Right lobe of liver (tissue), 6 donors: ENCODE results near the gene KRTAP2-2. TPM values are rescaled to one million over a fixed set of nuclear protein-coding genes. Genes with fewer than 3 reads are reported as not detected.

Experiments used
- ATAC-seq, 4 donors: fragments of 200-7000 bp; cut with Tn5 transposase; one replicate each; pipeline ENCODE4 v1.9.1; 2020; ENCODE audit warnings: mild to moderate bottlenecking in 4 of 4, moderate library complexity in 4 of 4
- DNase-seq, 3 donors: peaks; one replicate each; pipeline ENCODE4 v3.0.0-alpha.2; 2020
- H3K27ac ChIP-seq, 3 donors: fragments of 200-600 bp; one replicate each; pipeline ENCODE4 v1.8.0; 2022
- H3K27me3 ChIP-seq, 2 donors: fragments of 200-600 bp; one replicate each; pipeline ENCODE4 v1.8.0; 2022
- H3K36me3 ChIP-seq, 4 donors: fragments of 200-600 bp; sonication (generic) in 1 of 4; one replicate each; pipeline versions ENCODE4 v1.5.1 to v1.8.0; 2017 to 2022; ENCODE audit warnings: control low read depth in 1 of 4
- H3K4me1 ChIP-seq, 4 donors: fragments of 200-600 bp; sonication (generic) in 1 of 4; one replicate each; pipeline versions ENCODE4 v1.5.1 to v1.8.0; 2017 to 2022; ENCODE audit warnings: control low read depth in 1 of 4
- H3K4me3 ChIP-seq, 3 donors: fragments of 200-600 bp; one replicate each; pipeline ENCODE4 v1.8.0; 2022
- H3K9me3 ChIP-seq, 4 donors: fragments of 200-600 bp; sonication (generic) in 1 of 4; one replicate each; pipeline versions ENCODE4 v1.5.1 to v1.8.0; 2017 to 2022; ENCODE audit warnings: control low read depth in 1 of 4
- POLR2A ChIP-seq: fragments of 450-650 bp; IDR thresholded peaks from one replicate; pipeline ENCODE4 v1.6.1; 2017; ENCODE audit warnings: antibody characterized with exemption, mild to moderate bottlenecking
- WGBS: methylation state at CpG from one replicate; pipeline ENCODE4 v1.1.6; 2018; ENCODE audit warnings: low coverage, low lambda C conversion rate; ENCODE audit not compliant: insufficient coverage; ENCODE audit errors: missing lambda C conversion rate; 5-methylcytosine and 5-hydroxymethylcytosine counted together
- intact Hi-C, 2 donors: fragments of 100-400 bp; cut with DNase I; formaldehyde crosslinking; loops; one replicate each; pipeline versions ENCODE4 v1.11.2 to v1.14.1; 2022
- small RNA-seq, 2 experiments: library from RNA; depleted of rRNA; stranded (forward); fragments of <200 nt; gene quantifications; one replicate each; pipeline ENCODE3, GENCODE V24; 2016
- total RNA-seq, 6 experiments: library from RNA; depleted of rRNA in 2 of 6; stranded (reverse); fragments of >200 nt in 2 of 6; fragmentation: NEBNext Ultra II Directional in 3 of 6; extraction: Animal tissue kit (Norgen Biotek cat#: 25700) in 3 of 6; gene quantifications; one replicate each; pipeline versions ENCODE4 v1.1.0 to v1.2.4, GENCODE V29; 2016 to 2023
- TF ChIP-seq, protein P1 (sequence below), 4 donors: fragments of 200-600 bp in 3 of 4; fragments of 450-650 bp in 1 of 4; IDR thresholded peaks; one replicate each; pipeline versions ENCODE4 v1.5.1 to v1.8.0; 2016 to 2022; ENCODE audit warnings: antibody characterized with exemption in 4 of 4, mild to moderate bottlenecking in 2 of 4
- donor health status: DM: no; HTN: yes; CAD: no.
- donor health status: DM: no; HTN: no; CAD: no.
- donor health status: DM: no; HTN: no; CAD: no.
- donor health status: DM: no; HTN: yes; CAD: no.
- donor health status: DM: no; HTN: yes; CAD: no.

The KRTAP2-2 gene
- total RNA-seq, 6 experiments from 2014 or later, result not detected

DNA sequence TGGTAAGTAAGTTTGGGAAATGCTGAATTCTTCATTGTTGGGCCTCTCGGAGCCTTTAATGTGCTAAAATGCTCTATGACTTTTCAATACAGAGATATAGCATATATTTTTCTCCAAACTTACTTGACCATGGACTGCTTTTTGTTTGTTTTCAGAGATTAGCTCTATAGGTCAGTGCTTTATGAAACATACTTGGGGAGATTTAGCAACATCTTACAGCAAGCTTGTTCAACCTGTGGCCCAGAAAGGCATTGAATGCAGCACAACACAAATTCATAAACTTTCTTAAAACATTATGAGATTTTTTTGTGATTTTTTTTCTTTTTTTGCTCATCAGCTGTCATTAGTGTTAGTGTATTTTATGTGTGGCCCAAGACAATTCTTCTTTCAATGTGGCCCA, 45.1 kb downstream of the KRTAP2-2 start:
- TF ChIP-seq, protein P1, sequence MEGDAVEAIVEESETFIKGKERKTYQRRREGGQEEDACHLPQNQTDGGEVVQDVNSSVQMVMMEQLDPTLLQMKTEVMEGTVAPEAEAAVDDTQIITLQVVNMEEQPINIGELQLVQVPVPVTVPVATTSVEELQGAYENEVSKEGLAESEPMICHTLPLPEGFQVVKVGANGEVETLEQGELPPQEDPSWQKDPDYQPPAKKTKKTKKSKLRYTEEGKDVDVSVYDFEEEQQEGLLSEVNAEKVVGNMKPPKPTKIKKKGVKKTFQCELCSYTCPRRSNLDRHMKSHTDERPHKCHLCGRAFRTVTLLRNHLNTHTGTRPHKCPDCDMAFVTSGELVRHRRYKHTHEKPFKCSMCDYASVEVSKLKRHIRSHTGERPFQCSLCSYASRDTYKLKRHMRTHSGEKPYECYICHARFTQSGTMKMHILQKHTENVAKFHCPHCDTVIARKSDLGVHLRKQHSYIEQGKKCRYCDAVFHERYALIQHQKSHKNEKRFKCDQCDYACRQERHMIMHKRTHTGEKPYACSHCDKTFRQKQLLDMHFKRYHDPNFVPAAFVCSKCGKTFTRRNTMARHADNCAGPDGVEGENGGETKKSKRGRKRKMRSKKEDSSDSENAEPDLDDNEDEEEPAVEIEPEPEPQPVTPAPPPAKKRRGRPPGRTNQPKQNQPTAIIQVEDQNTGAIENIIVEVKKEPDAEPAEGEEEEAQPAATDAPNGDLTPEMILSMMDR (IDR thresholded peaks at IDR 0.05), result no peak
- TF ChIP-seq POLR2A, result no peak
- Histone ChIP-seq H3K4me1 (no peaks in the 10 kb centered on the region), H3K27me3 (no peaks in the 10 kb centered on the region), H3K4me3 (no peak overlapping the region), H3K9me3 (no peaks in the 10 kb centered on the region), H3K36me3 (no peaks in the 10 kb centered on the region), H3K27ac (no peak overlapping the region)
- intact Hi-C loops, result no loop called here
- no peak for ATAC-seq
- no peak for DNase-seq
- 70% methylated on average over 1 of the region's 1 CpG for WGBS

GRCh38 chr17:41009301-41009760, 45.7 kb downstream of the KRTAP2-2 start:
- WGBS, result 37% methylated on average over 4 of the region's 4 CpGs
- DNase-seq (no peak), ATAC-seq (no peak)
- no peaks in the 10 kb centered on the region for H3K27me3 ChIP-seq
- no peaks in the 10 kb centered on the region for H3K4me1 ChIP-seq
- intact Hi-C loops, result no loop called here
- H3K9me3 ChIP-seq, result no peaks in the 10 kb centered on the region
- H3K36me3 ChIP-seq, result no peaks in the 10 kb centered on the region
- no peak overlapping the region for H3K4me3 ChIP-seq
- H3K27ac ChIP-seq, result no peak overlapping the region
- TF ChIP-seq, protein P1 (IDR thresholded peaks at IDR 0.05), result no peak
- no peak for TF ChIP-seq POLR2A

- 56% methylated on average over 6 of the region's 8 CpGs for WGBS
- DNase-seq (no peak), ATAC-seq (no peak)
- Histone ChIP-seq H3K36me3 (no peaks in the 10 kb centered on the region), H3K27me3 (no peaks in the 10 kb centered on the region), H3K9me3 (no peaks in the 10 kb centered on the region), H3K4me1 (no peaks in the 10 kb centered on the region), H3K4me3 (no peak within 1 kb of the TSS), H3K27ac (no peak within 1 kb of the TSS)
- TF ChIP-seq, protein P1 (IDR thresholded peaks at IDR 0.05), result no peak
- TF ChIP-seq POLR2A, result no peak
- intact Hi-C loops, result no loop called here
Observed at GRCh38 chr17:41008811-41009210, 46.2 kb downstream of the KRTAP2-2 start, which contains the start of gene KRTAP3-1. KRTAP3-1 (minus strand) TSS chr17:41009128; CDS start chr17:41009074, 54 bp downstream.

Small RNAs within 50 kb of the gene (small RNA-seq; reads per million reads assigned to genes)
- gene KRTAP3-4P, result 0 reads per million in 2 experiments

Other genes starting within 250 kb of the KRTAP2-2 start
- gene KRT10, start 232.6 kb downstream of the KRTAP2-2 start, total RNA-seq, result 10 to 100 TPM; 11.4 to 20.4 (median 17.4) TPM
- gene KRT12, start 188.0 kb downstream of the KRTAP2-2 start, total RNA-seq, result not detected
- gene KRT20, start 170.0 kb downstream of the KRTAP2-2 start, total RNA-seq, result not detected
- 10 to 100 TPM in 2 of 6 experiments, 1 to 10 TPM in 1, under 1 TPM in 1, not detected in 2; 0.49 to 17.6 (median 10.0) TPM for gene KRT23, start 117.6 kb downstream of the KRTAP2-2 start, total RNA-seq
- not detected for gene KRT39, start 88.3 kb downstream of the KRTAP2-2 start, total RNA-seq
- not detected for gene KRT40, start 70.9 kb downstream of the KRTAP2-2 start, total RNA-seq
- gene KRTAP3-3, start 61.1 kb downstream of the KRTAP2-2 start, total RNA-seq, result not detected
- not detected for gene KRTAP3-2, start 55.3 kb downstream of the KRTAP2-2 start, total RNA-seq
- not detected for gene KRTAP3-1, start 46.1 kb downstream of the KRTAP2-2 start, total RNA-seq
- gene KRTAP1-5, start 28.0 kb downstream of the KRTAP2-2 start, total RNA-seq, result not detected
- not detected for gene KRTAP1-4, start 25.0 kb downstream of the KRTAP2-2 start, total RNA-seq
- not detected for gene KRTAP1-3, start 20.4 kb downstream of the KRTAP2-2 start, total RNA-seq
- not detected for gene KRTAP1-1, start 13.8 kb downstream of the KRTAP2-2 start, total RNA-seq
- not detected for gene KRTAP2-1, start 7.9 kb downstream of the KRTAP2-2 start, total RNA-seq
- not detected for gene KRTAP2-3, start 4.9 kb upstream of the KRTAP2-2 start, total RNA-seq
- gene KRTAP2-4, start 10.6 kb upstream of the KRTAP2-2 start, total RNA-seq, result not detected
- gene KRTAP4-7, start 28.9 kb upstream of the KRTAP2-2 start, total RNA-seq, result not detected
- not detected for gene KRTAP4-8, start 42.9 kb upstream of the KRTAP2-2 start, total RNA-seq
- gene KRTAP4-16, start 47.0 kb upstream of the KRTAP2-2 start, total RNA-seq, result not detected
- not detected for gene KRTAP4-9, start 50.2 kb upstream of the KRTAP2-2 start, total RNA-seq
- not detected for gene KRTAP4-11, start 63.1 kb upstream of the KRTAP2-2 start, total RNA-seq
- not detected for gene KRTAP4-12, start 69.0 kb upstream of the KRTAP2-2 start, total RNA-seq
- gene KRTAP4-6, start 85.3 kb upstream of the KRTAP2-2 start, total RNA-seq, result not detected
- gene KRTAP4-5, start 94.6 kb upstream of the KRTAP2-2 start, total RNA-seq, result not detected
- gene KRTAP4-4, start 105.5 kb upstream of the KRTAP2-2 start, total RNA-seq, result not detected
- not detected for gene KRTAP4-3, start 113.0 kb upstream of the KRTAP2-2 start, total RNA-seq
- gene KRTAP4-2, start 123.0 kb upstream of the KRTAP2-2 start, total RNA-seq, result not detected
- not detected for gene KRTAP4-1, start 129.7 kb upstream of the KRTAP2-2 start, total RNA-seq
- gene KRTAP9-1, start 134.7 kb upstream of the KRTAP2-2 start, total RNA-seq, result not detected
- not detected for gene KRTAP9-2, start 171.4 kb upstream of the KRTAP2-2 start, total RNA-seq
- not detected for gene KRTAP9-3, start 177.2 kb upstream of the KRTAP2-2 start, total RNA-seq
- gene KRTAP9-8, start 182.8 kb upstream of the KRTAP2-2 start, total RNA-seq, result not detected
- not detected for gene KRTAP9-4, start 194.5 kb upstream of the KRTAP2-2 start, total RNA-seq
- not detected for gene KRTAP9-9, start 200.2 kb upstream of the KRTAP2-2 start, total RNA-seq
- not detected for gene KRTAP9-6, start 210.1 kb upstream of the KRTAP2-2 start, total RNA-seq
- gene KRTAP9-7, start 220.5 kb upstream of the KRTAP2-2 start, total RNA-seq, result not detected
- not detected for gene KRTAP29-1, start 247.6 kb upstream of the KRTAP2-2 start, total RNA-seq